Stimulated activated naive CD8-positive, alpha-beta T cell treated with anti-CD3 and anti-CD28 coated beads, Interleukin-15, amount 100 ng/mL, for 72 hours (primary cell): ENCODE measurements around the gene KIF19.
A peak's percentile ranks its signal among the peaks of the same experiment; 100 is the strongest.

Experiments used
- ATAC-seq: fragments of 150-1000 bp; cut with Tn5 transposase; 2 replicates; pipeline ENCODE4 v1.10.0; 2021; ENCODE audit warnings: mild to moderate bottlenecking, moderate library complexity
- DNase-seq, 2 donors: peaks; one replicate each; pipeline ENCODE4 v3.0.0; 2021 to 2022
- H3K27ac Mint-ChIP-seq, 2 donors: one replicate each; pipeline ENCODE4 v1.8.0; 2022; ENCODE audit warnings: mild to moderate bottlenecking in 2 of 2, mixed read lengths in 2 of 2, moderate library complexity in 2 of 2
- H3K27me3 Mint-ChIP-seq: one replicate; pipeline ENCODE4 v1.8.0; 2022; ENCODE audit warnings: mixed read lengths
- H3K4me1 Mint-ChIP-seq: one replicate; pipeline ENCODE4 v1.8.0; 2022; ENCODE audit warnings: mild to moderate bottlenecking, mixed read lengths
- H3K4me3 Mint-ChIP-seq, 2 donors: one replicate each; pipeline ENCODE4 v1.8.0; 2022; ENCODE audit warnings: mild to moderate bottlenecking in 2 of 2, mixed read lengths in 2 of 2, moderate library complexity in 1 of 2
- H3K9me3 Mint-ChIP-seq, 2 donors: one replicate each; pipeline ENCODE4 v1.8.0; 2022; ENCODE audit warnings: mixed read lengths in 2 of 2

Gene KIF19

GRCh38 chr17:74380086-74380958, 54.3 kb downstream of the KIF19 start:
- no peaks in the 10 kb centered on the region for H3K9me3 Mint-ChIP-seq
- DNase-seq, result no peak
- H3K27ac Mint-ChIP-seq, result peak overlapping the region; percentile 45 to 60
- H3K4me1 Mint-ChIP-seq, result peaks cover 11% of the 10 kb centered on the region
- ATAC-seq, result no peak
- H3K27me3 Mint-ChIP-seq, result no peaks in the 10 kb centered on the region
- H3K4me3 Mint-ChIP-seq, result peak overlapping the region in 1 of 2 donors; percentile 14

- Mint-ChIP-seq H3K4me3 (no peak overlapping the region), H3K27me3 (no peaks in the 10 kb centered on the region), H3K9me3 (no peaks in the 10 kb centered on the region), H3K4me1 (peaks cover 11% of the 10 kb centered on the region), H3K27ac (no peak overlapping the region)
- no peak for DNase-seq
- no peak for ATAC-seq
These were observed 55.2 kb downstream of the KIF19 start for GRCh38 chr17:74380959-74381808.

GRCh38 chr17:74383141-74383540, 57.1 kb downstream of the KIF19 start:
- Mint-ChIP-seq H3K27me3 (no peaks in the 10 kb centered on the region), H3K4me1 (peaks cover 11% of the 10 kb centered on the region), H3K9me3 (no peaks in the 10 kb centered on the region), H3K4me3 (no peak overlapping the region), H3K27ac (no peak overlapping the region)
- ATAC-seq (no peak), DNase-seq (no peak)

GRCh38 chr17:74385201-74385600, 59.2 kb downstream of the KIF19 start:
- DNase-seq (no peak), ATAC-seq (no peak)
- Mint-ChIP-seq H3K9me3 (no peaks in the 10 kb centered on the region), H3K4me3 (no peak overlapping the region), H3K27me3 (no peaks in the 10 kb centered on the region), H3K27ac (no peak overlapping the region), H3K4me1 (peaks cover 4% of the 10 kb centered on the region)

- no peak for ATAC-seq
- H3K27me3 Mint-ChIP-seq, result no peaks in the 10 kb centered on the region
- no peaks in the 10 kb centered on the region for H3K4me1 Mint-ChIP-seq
- no peaks in the 10 kb centered on the region for H3K9me3 Mint-ChIP-seq
- no peak overlapping the region for H3K27ac Mint-ChIP-seq
- DNase-seq, result no peak
- no peak overlapping the region for H3K4me3 Mint-ChIP-seq
These were observed 60.4 kb downstream of the KIF19 start for GRCh38 chr17:74386386-74386785.

- no peak overlapping the region for H3K4me3 Mint-ChIP-seq
- no peak for DNase-seq
- no peak for ATAC-seq
- H3K4me1 Mint-ChIP-seq, result no peaks in the 10 kb centered on the region
- H3K27me3 Mint-ChIP-seq, result no peaks in the 10 kb centered on the region
- no peaks in the 10 kb centered on the region for H3K9me3 Mint-ChIP-seq
- no peak overlapping the region for H3K27ac Mint-ChIP-seq
These were observed 61.6 kb downstream of the KIF19 start for GRCh38 chr17:74387365-74388218.

- DNase-seq (no peak), ATAC-seq (no peak)
- H3K4me1 Mint-ChIP-seq, result no peaks in the 10 kb centered on the region
- H3K27me3 Mint-ChIP-seq, result no peaks in the 10 kb centered on the region
- H3K27ac Mint-ChIP-seq, result no peak overlapping the region
- H3K9me3 Mint-ChIP-seq, result no peaks in the 10 kb centered on the region
- no peak overlapping the region for H3K4me3 Mint-ChIP-seq
These were observed 63.2 kb downstream of the KIF19 start for GRCh38 chr17:74389084-74389753.

- H3K27ac Mint-ChIP-seq, result peak overlapping the region in 1 of 2 donors; percentile 19
- ATAC-seq (no peak), DNase-seq (no peak)
- no peaks in the 10 kb centered on the region for H3K4me1 Mint-ChIP-seq
- no peaks in the 10 kb centered on the region for H3K9me3 Mint-ChIP-seq
- no peaks in the 10 kb centered on the region for H3K27me3 Mint-ChIP-seq
- H3K4me3 Mint-ChIP-seq, result no peak overlapping the region
These were observed 64.1 kb downstream of the KIF19 start for GRCh38 chr17:74389937-74390679.

- no peak overlapping the region for H3K27ac Mint-ChIP-seq
- ATAC-seq, result no peak
- H3K27me3 Mint-ChIP-seq, result no peaks in the 10 kb centered on the region
These were observed 64.9 kb downstream of the KIF19 start for GRCh38 chr17:74390680-74391653.

GRCh38 chr17:74391771-74392170, 65.7 kb downstream of the KIF19 start:
- Mint-ChIP-seq H3K4me3 (no peak overlapping the region), H3K27ac (no peak overlapping the region)
- no peak for ATAC-seq

More at GRCh38 chr17:74390680-74391653, 64.9 kb downstream of the KIF19 start:
- no peak for DNase-seq
- Mint-ChIP-seq H3K4me3 (no peak overlapping the region), H3K9me3 (no peaks in the 10 kb centered on the region), H3K4me1 (no peaks in the 10 kb centered on the region)

GRCh38 chr17:74392848-74393247, 66.8 kb downstream of the KIF19 start:
- no peak overlapping the region for H3K27ac Mint-ChIP-seq
- no peaks in the 10 kb centered on the region for H3K27me3 Mint-ChIP-seq
- no peaks in the 10 kb centered on the region for H3K4me1 Mint-ChIP-seq
- H3K9me3 Mint-ChIP-seq, result no peaks in the 10 kb centered on the region
- ATAC-seq, result no peak
- H3K4me3 Mint-ChIP-seq, result no peak overlapping the region
- DNase-seq, result no peak

More at GRCh38 chr17:74391771-74392170, 65.7 kb downstream of the KIF19 start:
- no peak for DNase-seq
- Mint-ChIP-seq H3K4me1 (no peaks in the 10 kb centered on the region), H3K9me3 (no peaks in the 10 kb centered on the region), H3K27me3 (no peaks in the 10 kb centered on the region)

- H3K9me3 Mint-ChIP-seq, result no peaks in the 10 kb centered on the region
- H3K4me1 Mint-ChIP-seq, result no peaks in the 10 kb centered on the region
- ATAC-seq (no peak), DNase-seq (no peak)
- H3K27me3 Mint-ChIP-seq, result no peaks in the 10 kb centered on the region
- no peak overlapping the region for H3K4me3 Mint-ChIP-seq
- no peak overlapping the region for H3K27ac Mint-ChIP-seq
These were observed 67.4 kb downstream of the KIF19 start for GRCh38 chr17:74393346-74393942.

GRCh38 chr17:74394275-74394950, 68.4 kb downstream of the KIF19 start:
- Mint-ChIP-seq H3K4me3 (no peak overlapping the region), H3K27ac (no peak overlapping the region)

More at GRCh38 chr17:74394275-74394950, 68.4 kb downstream of the KIF19 start:
- Mint-ChIP-seq H3K4me1 (no peaks in the 10 kb centered on the region), H3K9me3 (no peaks in the 10 kb centered on the region), H3K27me3 (no peaks in the 10 kb centered on the region)
- ATAC-seq (no peak), DNase-seq (no peak)
